HG02973 (cell line): Measurements from ENCODE around the gene NUTM2E.
"Not testable (repeated sequence)": the region's sequence is repeated elsewhere in the genome, so short reads cannot be mapped to it uniquely, and the experiment has no call there.

ENCODE experiments used
- ATAC-seq: cut with Tn5 transposase; IDR thresholded peaks from one replicate; pipeline ENCODE4 v1.9.1; 2021; ENCODE audit warnings: moderate library complexity; ENCODE audit not compliant: unreplicated experiment

NUTM2E gene, protein sequence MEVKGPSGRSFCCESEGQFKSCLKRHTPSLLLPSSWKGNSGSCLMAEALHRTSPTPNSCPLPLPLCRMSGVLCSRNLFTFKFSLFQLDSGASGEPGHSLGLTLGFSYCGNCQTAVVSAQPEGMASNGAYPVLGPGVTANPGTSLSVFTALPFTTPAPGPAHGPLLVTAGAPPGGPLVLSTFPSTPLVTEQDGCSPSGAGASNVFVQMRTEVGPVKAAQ (N-terminal part only)

DNA sequence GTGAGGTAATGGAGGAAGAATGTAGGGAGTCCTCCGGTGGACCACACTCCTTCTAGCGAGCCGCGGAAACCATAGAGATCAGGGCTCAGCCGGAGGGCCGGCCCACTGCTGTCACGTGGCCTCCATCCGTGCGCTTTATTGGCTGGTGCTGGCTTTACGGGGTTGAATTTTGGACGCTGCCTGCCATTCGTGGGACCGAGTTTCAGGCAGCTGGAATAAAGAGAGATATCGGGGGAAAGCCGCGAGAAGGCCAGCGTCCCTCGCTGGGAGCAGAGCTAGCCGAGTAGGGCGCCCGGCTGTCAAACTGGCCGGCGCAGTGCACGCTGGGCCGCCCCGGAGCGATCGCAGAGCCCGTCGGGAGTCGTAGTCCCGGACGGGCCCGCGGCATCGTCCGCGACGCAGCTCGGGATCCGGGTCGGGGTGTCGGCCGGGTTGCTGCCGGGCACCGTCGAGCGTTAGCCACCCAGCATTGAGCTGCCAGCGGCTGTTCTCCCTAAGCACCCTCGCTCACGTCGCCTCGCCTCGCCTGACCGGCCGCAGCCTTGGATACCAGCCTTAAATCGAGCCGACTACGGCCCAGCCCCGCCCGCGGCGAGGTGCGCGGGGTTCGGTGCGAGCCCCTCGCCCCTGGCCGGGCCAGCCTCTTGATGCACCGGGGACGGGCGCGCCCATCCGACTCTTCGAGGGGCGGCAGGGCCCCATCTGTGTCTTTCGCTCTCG is at the start of gene NUTM2E:
Gene NUTM2E (plus strand): TSS at position 244 of the 720 bp plus-strand sequence. CDS start 15,002 bp downstream, outside the sequence.
- peak; percentile 92 for ATAC-seq

DNA sequence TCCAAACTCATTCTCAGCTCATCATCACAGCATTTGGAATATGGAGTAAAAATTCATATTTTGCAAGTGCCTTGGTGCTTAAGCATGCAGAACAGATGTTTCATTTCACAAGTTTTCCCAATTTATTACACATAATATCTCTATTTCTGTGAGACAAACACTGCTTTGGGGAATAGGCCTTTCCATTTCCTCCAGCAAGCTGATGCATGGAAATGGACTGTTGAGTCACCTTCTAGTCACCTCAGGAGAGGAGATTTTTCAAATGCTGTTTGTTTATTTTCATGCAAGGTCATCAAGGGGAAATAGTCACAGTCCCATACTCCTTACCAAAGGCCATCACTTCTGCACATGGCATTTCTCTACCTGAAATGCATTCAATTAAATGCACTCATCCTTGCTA is 48.5 kb upstream of the NUTM2E start:
- ATAC-seq = not testable (repeated sequence)

DNA sequence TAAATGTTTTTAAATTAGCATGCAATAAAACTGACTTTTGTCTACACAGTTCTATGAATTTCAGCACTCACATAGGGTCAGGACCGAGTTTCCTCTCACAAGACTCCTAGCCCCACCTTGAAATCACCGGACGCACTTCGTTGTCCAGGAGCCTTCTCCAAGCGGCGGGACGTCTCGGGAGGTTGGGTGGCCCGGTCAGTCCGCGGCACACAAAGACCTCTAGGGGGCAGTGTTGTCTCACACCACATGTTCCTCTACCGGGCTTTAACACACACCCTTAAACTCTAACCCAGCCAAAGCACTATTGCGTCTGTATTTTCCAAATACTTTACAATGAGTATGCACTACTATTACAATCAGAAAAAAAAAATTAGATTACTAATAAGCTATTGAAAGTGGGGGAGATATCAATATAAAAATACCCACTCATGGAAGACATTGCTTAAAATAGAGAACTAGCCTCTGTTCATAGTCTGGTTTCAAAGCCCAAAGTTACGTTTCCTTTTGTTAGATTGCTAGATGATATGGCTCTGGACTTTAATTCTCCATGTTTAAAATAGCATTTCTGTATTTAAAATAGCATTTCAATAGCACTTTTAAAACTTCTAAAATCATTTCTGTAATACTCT is 47.1 kb upstream of the NUTM2E start:
- peak; percentile 91 for ATAC-seq

DNA sequence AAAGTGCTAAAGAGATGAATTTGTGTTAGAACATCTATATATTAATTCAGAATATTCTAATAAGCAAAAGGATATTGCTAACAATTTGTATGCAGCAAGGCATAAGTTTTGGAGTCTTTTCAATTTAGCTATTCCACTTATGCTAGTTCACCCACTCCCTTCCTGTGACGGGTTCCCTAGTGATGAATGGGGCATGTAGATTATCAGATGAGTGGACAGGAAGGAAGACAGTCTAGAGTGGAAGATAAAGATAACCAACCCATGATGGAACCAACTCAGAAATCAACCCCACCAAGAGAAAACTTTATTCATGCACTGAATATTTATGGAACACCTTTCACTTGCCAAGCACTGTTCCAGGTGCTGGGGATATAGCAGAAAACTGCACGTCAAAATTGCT is 46.5 kb upstream of the NUTM2E start:
- ATAC-seq = not testable (repeated sequence)

DNA sequence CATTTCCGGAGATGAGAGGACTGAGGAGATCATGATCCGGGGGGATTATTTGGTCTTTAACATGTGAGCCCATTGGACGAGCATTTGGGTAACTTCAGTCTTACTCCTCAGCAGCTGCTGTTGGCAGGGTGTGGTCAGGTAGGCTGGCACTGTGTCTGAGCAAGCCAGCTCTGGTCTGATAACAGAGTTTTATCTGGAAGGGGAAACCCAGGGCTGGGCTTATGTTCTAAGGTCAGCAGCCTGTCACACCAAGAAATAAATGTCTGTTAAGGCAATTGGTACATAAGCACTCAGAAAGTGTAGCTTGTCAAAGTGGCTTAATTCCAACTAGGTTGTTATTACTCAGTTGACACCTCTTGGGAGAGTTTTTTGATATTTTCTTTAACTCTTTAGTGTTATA is 45.0 kb upstream of the NUTM2E start:
- not testable (repeated sequence) for ATAC-seq

DNA sequence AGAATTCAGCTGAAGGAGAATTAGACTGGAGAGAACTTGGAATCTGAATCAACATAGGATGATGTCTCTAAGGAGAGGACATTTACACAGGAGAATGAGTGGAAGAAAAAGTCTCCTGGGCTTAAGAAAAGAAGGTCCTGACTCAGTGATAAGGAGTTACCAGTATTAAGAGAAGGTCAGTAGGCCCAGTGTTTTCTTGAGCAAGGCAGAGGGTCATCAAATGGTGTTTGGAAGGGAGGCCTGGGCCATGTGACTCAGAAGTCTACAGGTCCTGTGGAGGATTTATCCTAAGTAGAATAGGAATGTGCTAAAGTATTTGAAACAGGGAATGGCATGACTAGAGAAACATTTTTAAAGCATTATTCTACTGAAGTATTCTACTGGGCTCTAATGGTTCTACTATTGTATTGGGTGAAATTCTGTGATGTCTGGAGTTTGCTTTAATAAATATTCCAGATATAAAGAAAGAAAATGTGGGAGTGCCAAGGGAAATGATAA is 39.0 kb upstream of the NUTM2E start:
- not testable (repeated sequence) for ATAC-seq

DNA sequence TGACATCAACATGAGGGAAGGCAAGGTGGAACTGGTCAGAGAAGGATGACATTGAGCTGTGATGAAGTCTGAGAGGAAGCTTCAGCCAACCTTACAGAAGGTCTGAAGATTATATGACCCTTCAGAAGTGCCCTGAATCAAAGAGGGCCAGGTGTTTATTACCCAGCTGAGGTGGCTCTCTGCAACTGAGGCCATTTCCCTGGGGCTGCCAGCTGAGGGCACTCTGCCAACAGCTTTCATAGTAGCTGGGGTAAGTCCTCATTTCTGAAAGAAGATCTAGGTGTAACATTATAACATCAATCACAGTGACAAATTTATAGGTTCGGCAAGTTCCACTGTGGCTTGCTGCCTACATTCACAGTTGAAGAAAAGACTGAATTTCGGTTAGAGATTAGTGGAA is 37.2 kb upstream of the NUTM2E start:
- not testable (repeated sequence) for ATAC-seq

DNA sequence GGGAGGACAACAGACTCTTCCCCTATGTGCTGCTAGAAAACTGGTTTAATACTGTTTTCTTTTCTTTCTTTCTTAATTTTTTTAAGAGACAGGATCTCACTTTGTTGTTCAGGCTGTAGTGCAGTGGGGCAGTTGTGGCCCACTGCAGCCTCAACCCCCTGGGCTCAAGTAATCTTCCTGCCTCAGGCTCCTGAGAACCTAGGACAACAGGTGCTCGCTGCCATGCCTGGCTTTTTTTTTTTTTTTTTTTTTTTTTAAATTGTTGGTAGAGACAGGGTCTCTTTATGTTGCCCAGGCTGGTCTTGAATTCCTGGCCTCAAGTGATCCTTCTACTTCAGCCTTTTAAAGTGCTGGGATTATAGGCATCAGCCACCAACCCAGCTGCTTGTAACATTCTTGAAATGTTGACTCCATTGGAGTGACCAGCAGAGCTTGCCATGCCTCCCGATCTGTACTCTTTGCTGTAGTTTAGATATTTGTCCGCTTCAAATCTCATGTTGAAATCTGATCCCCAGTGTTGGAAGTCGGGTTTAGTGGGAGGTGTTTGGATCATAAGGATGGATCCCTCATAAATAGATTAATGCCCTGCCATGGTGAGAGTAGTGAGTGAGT is 34.5 kb upstream of the NUTM2E start:
- ATAC-seq = not testable (repeated sequence)

DNA sequence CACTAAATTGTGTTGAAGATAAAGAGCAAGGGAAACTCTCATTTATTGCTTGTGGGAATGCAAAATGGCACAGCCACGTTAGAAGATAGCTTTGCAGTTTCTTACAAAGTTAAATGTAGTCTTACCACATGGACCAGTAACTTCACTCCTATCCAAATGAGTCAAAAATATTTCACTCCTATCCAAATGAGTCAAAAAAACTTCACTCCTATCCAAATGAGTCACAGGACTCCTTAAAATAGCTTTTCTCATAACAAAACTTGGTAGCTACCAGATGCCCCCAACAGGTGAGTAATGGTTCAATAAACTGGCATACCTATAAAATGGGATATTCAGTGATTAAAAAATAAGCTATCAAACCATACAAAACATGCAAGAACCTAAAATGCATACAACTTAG is 27.2 kb upstream of the NUTM2E start:
- ATAC-seq = peak; percentile 81

DNA sequence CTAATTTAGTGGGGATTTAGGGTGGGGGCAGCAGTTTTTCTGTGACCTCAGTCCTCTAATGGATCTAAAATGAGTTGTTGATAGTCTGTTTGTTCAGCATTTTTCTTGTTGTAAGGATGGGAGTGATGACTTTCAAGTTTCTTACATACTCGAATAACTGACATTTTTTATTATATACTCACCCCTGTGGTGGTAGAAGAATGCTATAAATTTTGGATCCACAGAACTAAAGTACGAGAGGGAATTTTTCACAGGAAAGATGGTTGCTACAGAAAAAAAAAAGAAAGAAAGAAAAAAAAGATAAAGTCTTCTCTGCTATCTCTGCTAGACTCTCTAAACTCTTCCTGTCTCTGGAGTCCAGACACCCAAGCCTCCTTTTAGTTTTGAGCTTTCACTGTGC is 20.7 kb upstream of the NUTM2E start:
- ATAC-seq = not testable (repeated sequence)

DNA sequence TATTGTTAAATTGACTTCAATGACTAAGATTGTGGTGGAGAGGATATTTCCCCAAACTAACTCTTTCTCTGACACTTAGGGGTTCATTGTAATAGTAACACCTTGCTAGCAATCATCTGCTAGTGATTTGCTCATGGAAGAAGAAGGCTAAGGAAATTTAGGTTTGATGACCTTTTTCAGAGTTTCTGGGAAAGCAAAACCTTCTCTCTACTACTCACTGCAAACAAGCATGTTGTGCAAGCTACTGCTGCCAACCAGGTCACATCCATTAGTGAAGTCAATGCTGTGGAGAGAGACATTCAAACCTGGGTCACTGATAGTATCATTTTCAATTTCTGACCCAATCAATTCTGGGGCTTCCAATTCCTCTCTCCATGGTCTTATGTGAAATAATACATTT is 14.6 kb upstream of the NUTM2E start:
- ATAC-seq = not testable (repeated sequence)

DNA sequence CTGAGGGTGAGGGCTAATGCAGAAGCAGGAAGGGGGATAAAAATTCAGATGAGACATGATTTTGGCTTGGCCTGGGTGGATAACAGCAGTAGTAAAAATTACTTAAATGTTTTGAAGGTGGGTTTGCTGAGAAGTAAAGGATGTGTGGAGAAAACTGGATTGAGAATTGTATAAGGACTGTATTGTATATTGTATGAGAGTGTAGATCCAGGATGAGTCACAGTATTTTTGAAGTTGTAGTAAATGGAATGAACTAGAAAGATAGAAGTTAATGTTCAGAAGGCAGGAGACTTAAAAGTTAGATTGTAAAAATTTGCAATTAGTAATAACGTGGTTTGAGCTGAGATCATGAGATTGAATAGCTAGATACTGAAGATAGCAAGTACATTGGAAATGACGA is 10.2 kb upstream of the NUTM2E start:
- ATAC-seq = not testable (repeated sequence)

DNA sequence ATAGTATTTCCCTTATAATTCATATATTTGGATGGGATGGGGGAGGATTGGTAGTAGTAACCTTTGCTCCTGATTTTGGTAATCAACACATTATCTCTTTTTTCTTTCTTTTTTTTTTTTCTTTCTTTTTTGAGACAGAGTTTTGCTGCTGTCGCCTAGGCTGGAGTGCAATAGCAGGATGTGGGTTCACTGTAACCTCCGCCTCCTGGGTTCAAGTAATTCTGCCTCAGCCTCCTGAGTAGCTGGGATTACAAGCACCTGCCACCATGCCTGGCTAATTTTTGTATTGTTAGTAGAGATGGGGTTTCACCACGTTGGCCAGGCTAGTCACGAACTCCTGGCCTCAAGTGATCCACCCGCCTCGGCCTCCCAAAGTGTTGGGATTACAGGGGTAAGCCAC is 3.2 kb upstream of the NUTM2E start:
- ATAC-seq = not testable (repeated sequence)

DNA sequence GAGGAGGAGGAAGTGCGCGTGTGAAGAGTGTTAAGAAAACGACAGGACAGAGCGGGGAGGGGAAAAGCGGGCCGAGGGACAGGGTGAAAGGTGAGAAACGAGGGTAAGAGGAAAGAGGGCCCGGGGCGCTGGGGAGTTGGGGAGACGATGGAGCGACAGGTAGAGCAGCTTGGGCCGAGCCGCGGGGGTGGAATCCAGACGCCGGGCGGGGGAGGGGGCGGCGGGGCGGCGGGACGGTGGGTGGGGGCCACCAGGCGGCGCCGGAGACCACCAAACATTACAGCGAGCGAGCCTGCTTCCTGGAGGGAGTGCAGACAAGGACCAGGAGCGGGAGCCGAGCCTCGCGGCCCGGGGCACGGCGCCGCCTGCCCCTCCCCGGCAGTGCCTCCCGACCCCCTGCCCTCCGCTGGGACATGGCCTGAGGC is 940 bp upstream of the NUTM2E start:
- peak; percentile 24 for ATAC-seq

DNA sequence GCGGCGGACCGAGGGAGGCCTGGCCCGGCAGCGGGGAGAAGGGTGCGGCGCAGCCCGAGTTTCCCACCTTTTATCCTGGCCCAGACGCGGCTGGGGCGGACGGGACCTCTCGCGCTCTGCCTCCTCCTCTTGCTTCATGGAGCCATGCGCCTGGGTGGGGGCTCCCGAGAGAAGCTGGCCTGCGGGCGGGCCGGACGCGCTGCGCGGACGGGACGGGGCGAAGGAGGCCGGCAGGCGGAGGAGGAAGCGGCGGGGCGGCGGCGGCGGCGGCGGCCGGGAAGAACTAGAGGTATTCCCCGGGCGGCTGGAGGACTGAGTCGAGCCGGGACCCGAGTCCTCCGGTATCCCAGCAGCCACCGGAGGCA is 426 bp upstream of the NUTM2E start:
- not testable (repeated sequence) for ATAC-seq

DNA sequence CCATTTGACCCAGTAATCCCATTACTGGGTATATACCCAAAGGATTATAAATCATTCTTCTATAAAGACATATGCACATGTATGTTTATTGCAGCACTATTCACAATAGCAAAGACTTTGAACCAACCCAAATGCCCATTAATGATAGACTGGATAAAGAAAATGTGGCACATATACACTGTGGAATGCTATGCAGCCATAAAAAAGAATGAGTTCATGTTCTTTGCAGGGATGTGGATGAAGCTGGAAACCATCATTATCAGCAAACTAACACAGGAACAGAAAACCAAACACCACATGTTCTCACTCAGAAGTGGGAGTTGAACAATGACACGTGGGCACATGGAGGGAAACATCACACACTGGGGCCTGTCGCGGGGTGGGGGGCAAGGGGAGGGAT is 7.3 kb downstream of the NUTM2E start:
- not testable (repeated sequence) for ATAC-seq

DNA sequence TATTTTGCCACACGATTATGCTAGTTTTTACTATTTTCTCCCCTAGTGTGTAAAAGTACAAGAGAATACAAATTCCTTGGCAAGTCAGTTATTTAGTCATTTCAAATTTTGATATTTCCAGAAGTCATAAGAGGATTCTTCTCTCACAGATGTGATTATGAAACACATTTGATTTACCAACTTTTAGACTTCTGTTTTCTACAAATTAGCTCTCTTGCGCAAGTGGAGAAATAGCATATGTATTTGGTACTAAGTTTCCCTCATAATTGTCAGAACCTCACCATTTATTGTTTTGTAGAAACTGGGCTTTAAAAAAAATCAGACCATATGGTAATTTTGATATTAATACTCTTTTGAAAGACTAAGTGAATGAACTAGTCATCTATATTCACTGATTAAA is 9.4 kb downstream of the NUTM2E start:
- not testable (repeated sequence) for ATAC-seq

DNA sequence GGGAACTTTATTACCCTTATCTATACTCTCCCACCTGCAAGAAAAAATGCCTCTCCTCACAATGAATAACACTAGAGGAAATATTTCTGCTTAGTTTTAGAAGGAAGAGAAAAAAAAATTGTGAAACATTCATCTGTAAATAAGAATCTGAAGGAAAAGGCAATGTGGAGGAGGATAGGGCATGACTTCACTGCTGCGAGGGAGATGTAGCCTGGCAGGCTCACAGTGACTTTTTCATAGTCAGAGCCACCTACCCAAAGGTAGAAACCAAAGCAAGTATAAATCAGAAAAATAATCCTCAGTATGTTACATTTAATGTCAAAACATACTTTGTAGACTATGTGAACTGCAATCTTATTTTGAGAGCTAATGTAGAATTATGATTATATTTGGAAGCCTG is 10.4 kb downstream of the NUTM2E start:
- ATAC-seq = not testable (repeated sequence)

DNA sequence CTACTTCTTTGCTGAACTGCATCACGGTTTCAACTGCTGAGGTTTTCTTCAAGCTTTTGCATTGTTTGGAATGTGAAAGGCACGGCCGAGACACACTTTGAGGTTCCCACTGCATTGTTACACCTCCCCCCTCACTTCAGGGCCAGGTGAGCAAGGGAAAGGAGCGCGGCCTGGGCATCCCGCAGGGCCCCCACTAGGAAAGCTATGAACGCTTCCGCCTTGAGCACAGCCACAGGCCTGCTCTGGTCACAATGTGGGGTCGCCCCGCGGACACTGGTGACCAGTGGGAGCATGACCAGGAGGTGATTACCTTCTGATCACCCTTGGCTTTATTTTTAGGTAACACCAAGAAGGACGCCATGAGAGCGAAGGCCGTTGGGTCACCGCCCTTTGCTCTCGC is 11.9 kb downstream of the NUTM2E start:
- not testable (repeated sequence) for ATAC-seq

DNA sequence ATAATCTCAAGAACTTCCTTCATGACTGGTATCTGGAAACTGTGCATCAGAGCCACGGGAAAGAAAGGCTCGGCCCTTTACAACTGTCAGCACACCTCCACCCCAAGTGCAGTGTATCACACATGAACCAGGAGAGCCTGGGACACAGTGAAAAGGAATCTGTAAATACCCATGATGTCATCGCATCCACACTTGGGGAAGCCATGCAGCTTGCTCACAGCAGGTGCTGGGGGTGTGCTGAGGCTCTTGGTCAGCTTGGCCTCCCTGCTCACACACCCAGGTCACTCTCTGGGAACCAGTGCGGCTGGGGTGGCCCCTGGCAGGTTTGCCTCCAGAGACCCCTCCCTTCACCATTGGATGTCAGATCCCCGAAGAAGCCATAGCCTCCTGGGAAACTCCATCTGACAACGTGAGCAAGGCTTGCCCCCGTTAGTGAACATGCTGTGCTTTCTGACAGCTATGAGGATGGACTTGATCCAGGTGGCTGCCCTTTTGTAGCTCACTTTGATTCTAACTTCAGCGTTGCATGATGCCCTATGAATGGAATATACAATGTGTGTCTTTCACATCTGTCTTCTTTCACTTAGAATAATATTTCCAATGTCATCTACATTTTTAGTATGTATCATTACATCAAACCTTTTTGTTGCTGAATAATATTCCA is 26.8 kb downstream of the NUTM2E start:
- not testable (repeated sequence) for ATAC-seq

DNA sequence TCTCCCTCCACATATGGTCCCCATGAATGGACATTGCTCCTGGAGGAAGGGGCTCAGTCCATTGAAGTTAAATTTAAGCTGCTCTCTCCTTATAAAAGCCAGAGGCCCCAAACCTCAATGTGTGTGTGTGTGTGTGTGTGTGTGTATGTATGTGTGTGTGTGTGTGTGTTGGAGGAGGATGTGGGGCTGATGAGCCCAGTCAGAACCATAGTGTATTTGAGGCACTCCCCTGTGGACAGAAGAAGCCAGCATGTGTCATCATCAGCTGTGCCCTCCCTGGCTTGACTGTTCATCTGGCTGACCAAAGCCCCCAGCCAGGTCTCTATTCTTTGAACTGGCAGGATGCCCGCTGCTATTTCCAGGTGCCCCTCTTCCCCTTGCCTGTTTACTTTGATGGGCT is 35.7 kb downstream of the NUTM2E start:
- not testable (repeated sequence) for ATAC-seq
